Fibroblast of lung (primary cell): ENCODE data around the gene CHP1. TPM values are rescaled to one million over a fixed set of nuclear protein-coding genes. Genes with fewer than 3 reads are reported as not detected.
A peak's percentile ranks its signal among the peaks of the same experiment; 100 is the strongest.
"Not testable (repeated sequence)": the region's sequence is repeated elsewhere in the genome, so short reads cannot be mapped to it uniquely, and the experiment has no call there.

Experiments used
- DNase-seq, 2 donors: peaks; one replicate each; pipeline versions ENCODE4 v3.0.0 to v3.0.0-alpha.2; 2010; ENCODE audit warnings: low read depth in 2 of 2
- H2AFZ ChIP-seq: 2 replicates; pipeline ENCODE4 v1.5.1; 2012; ENCODE audit warnings: low read length, control low read depth, inconsistent platforms
- H3K27ac ChIP-seq: 2 replicates; pipeline ENCODE4 v1.5.1; 2011; ENCODE audit warnings: low read length, control low read depth; ENCODE audit not compliant: insufficient read depth
- H3K27me3 ChIP-seq: 2 replicates; pipeline ENCODE4 v1.5.1; 2011; ENCODE audit warnings: mild to moderate bottlenecking, low read length; ENCODE audit not compliant: control insufficient read depth, insufficient read depth
- H3K36me3 ChIP-seq: 2 replicates; pipeline ENCODE4 v1.5.1; 2011; ENCODE audit warnings: low read length; ENCODE audit not compliant: control insufficient read depth, insufficient read depth
- H3K4me1 ChIP-seq: 2 replicates; pipeline ENCODE4 v1.5.1; 2011; ENCODE audit warnings: low read length; ENCODE audit not compliant: control insufficient read depth, insufficient read depth; ENCODE audit errors: extremely low read depth
- H3K4me2 ChIP-seq: 2 replicates; pipeline ENCODE4 v1.5.1; 2011; ENCODE audit warnings: low read length, control low read depth; ENCODE audit not compliant: insufficient read depth; ENCODE audit errors: extremely low read depth
- H3K4me3 ChIP-seq, 4 experiments: fragments of 200-600 bp in 1 of 4; sonication (generic) in 1 of 4; replicated peaks in 1 of 4; 2 replicates each; pipeline ENCODE4 v1.5.1; 2011 to 2016; ENCODE audit warnings: low read length in 4 of 4, low read depth in 3 of 4, mild to moderate bottlenecking in 3 of 4, control low read depth in 2 of 4, inconsistent platforms in 1 of 4, mixed read lengths in 1 of 4; ENCODE audit not compliant: insufficient read depth in 1 of 4; ENCODE audit errors: control extremely low read depth in 1 of 4
- H3K79me2 ChIP-seq: 2 replicates; pipeline ENCODE4 v1.5.1; 2012; ENCODE audit warnings: mild to moderate bottlenecking, low read length, inconsistent platforms; ENCODE audit not compliant: control insufficient read depth, insufficient read depth
- H3K9ac ChIP-seq: 2 replicates; pipeline ENCODE4 v1.5.1; 2011; ENCODE audit warnings: mild to moderate bottlenecking, low read length, control low read depth; ENCODE audit not compliant: insufficient read depth
- H3K9me3 ChIP-seq: 2 replicates; pipeline ENCODE4 v1.5.1; 2012; ENCODE audit warnings: low read depth, low read length; ENCODE audit not compliant: control insufficient read depth, insufficient read depth
- H4K20me1 ChIP-seq: 2 replicates; pipeline ENCODE4 v1.5.1; 2011; ENCODE audit warnings: low read length; ENCODE audit not compliant: control insufficient read depth, insufficient read depth; ENCODE audit errors: extremely low read depth
- CTCF ChIP-seq, 2 donors: IDR thresholded peaks in 1 of 2; conservative IDR thresholded peaks in 1 of 2; 1 replicate in 1 of 2; 2 replicates in 1 of 2; pipeline ENCODE4 v1.5.1; 2011 to 2012; ENCODE audit warnings: low read length in 2 of 2, control low read depth in 1 of 2, inconsistent platforms in 1 of 2, low read depth in 1 of 2, mild to moderate bottlenecking in 1 of 2
- EZH2 ChIP-seq: IDR thresholded peaks from 2 replicates; pipeline ENCODE4 v1.5.1; 2012; ENCODE audit warnings: low read length, control low read depth, mild to moderate bottlenecking; ENCODE audit errors: missing control alignments
- polyA plus RNA-seq, 2 donors: library from polyadenylated mRNA; depleted of rRNA in 1 of 2; stranded (reverse) in 1 of 2; unstranded in 1 of 2; fragments of >200 nt; gene quantifications; 2 replicates each; pipeline ENCODE4 v1.2.1, GENCODE V29; 2011 to 2012; ENCODE audit warnings: missing spikeins in 1 of 2
- total RNA-seq: library from RNA; depleted of rRNA; stranded (reverse); fragments of >200 nt; gene quantifications from 2 replicates; pipeline ENCODE4 v1.2.1, GENCODE V29; 2014

CHP1 gene
- total and polyA plus RNA-seq, 2 donors (not counting 1 experiment from before 2014, with no cell fraction given): 84.7 to 118 TPM

DNA sequence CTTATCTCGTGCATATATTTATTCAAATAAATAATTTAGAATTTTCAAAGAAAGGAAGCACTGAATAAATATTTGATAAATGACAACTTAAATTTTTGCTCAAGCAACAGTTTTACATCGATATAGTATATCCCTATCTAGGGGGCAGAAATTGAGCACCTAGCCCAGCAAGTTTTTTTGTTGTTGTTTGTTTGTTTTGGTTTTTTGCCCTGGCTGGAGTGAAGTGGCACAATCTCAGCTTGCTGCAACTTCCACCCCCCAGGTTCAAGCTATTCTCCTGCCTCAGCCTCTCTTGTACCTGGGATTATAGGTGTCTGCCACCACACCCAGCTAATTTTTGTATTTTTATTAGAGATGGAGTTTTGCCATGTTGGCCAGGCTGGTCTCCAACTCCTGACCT lies 58.9 kb downstream of the CHP1 start:
- DNase-seq: no peak
- Histone ChIP-seq H3K36me3 (peaks cover 7% of the 10 kb centered on the region), H2AFZ (no peak overlapping the region), H3K9ac (no peak overlapping the region), H3K27ac (no peak overlapping the region), H3K4me3 (no peak overlapping the region), H3K4me2 (no peak overlapping the region), H3K4me1 (peaks cover 2% of the 10 kb centered on the region), H4K20me1 (no peaks in the 10 kb centered on the region), H3K79me2 (peaks cover 19% of the 10 kb centered on the region), H3K9me3 (no peaks in the 10 kb centered on the region), H3K27me3 (no peaks in the 10 kb centered on the region)
- TF ChIP-seq CTCF (conservative IDR thresholded peaks at IDR 0.05 in 1 of 2, IDR thresholded peaks at IDR 0.05 in 1 of 2; ENCODE audit: low read depth in 1 of 2, low read length in 2 of 2) (no peak), EZH2 (no peak)

DNA sequence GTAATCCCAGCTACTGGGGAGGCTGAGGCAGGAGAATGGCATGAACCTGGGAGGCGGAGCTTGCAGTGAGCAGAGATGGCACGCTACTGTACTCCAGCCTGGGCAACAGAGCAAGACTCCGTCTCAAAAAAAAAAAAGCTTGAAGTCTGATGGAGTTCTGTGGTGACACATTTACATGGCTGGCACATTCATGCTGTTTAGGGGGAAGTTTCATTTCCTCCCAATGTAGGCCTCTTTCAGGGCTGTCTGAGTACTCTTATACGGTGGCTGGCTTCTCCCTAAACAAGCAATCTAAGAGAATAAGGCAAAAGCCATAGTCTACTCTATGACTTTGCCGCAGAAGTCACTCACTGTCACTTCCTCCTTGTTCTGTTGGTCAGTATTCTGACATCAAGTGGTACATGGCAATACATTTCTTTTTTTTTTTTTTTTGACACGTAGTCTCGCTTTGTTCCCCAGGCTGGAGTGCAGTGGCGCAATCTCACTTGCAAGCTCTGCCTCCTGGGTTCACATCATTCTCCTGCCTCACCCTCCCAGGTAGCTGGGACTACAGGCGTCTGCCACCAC lies 60.1 kb downstream of the CHP1 start:
- Histone ChIP-seq H3K36me3 (peaks cover 5% of the 10 kb centered on the region), H3K4me1 (no peaks in the 10 kb centered on the region), H2AFZ (no peak overlapping the region), H3K4me2 (no peak overlapping the region), H3K4me3 (no peak overlapping the region), H3K79me2 (peaks cover 8% of the 10 kb centered on the region), H3K27me3 (no peaks in the 10 kb centered on the region), H3K9me3 (no peaks in the 10 kb centered on the region), H3K9ac (no peak overlapping the region), H3K27ac (no peak overlapping the region), H4K20me1 (no peaks in the 10 kb centered on the region)
- TF ChIP-seq EZH2 (no peak), CTCF (conservative IDR thresholded peaks at IDR 0.05 in 1 of 2, IDR thresholded peaks at IDR 0.05 in 1 of 2; ENCODE audit: low read depth in 1 of 2, low read length in 2 of 2) (no peak)
- no peak for DNase-seq

DNA sequence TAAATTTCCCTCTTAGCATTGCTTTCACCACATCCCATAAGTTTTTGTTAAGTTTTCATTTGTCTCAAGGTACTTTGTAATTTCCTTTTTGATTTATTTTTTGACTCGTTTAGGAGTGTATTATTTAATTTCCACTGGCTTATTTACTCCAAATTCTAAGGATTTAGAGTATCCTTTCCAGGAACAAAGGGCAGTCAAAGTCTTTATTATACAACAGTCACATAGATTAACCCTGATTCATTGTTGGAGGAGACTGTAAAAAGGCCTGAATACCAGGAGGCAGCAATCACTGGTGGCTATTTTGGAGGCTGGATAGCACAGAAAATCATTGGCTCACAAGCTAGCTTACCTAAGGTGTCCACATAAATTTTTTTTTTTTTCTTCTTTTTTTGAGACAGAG lies 61.5 kb downstream of the CHP1 start:
- Histone ChIP-seq H3K4me2 (no peak overlapping the region), H2AFZ (no peak overlapping the region), H3K9me3 (no peaks in the 10 kb centered on the region), H3K27ac (no peak overlapping the region), H3K27me3 (no peaks in the 10 kb centered on the region), H3K36me3 (peaks cover 5% of the 10 kb centered on the region), H3K79me2 (peaks cover 8% of the 10 kb centered on the region), H3K4me1 (no peaks in the 10 kb centered on the region), H3K4me3 (no peak overlapping the region), H3K9ac (no peak overlapping the region), H4K20me1 (no peaks in the 10 kb centered on the region)
- DNase-seq: peak in 1 of 2 donors; percentile 17
- TF ChIP-seq CTCF (conservative IDR thresholded peaks at IDR 0.05 in 1 of 2, IDR thresholded peaks at IDR 0.05 in 1 of 2; ENCODE audit: low read depth in 1 of 2, low read length in 2 of 2) (no peak), EZH2 (no peak)

DNA sequence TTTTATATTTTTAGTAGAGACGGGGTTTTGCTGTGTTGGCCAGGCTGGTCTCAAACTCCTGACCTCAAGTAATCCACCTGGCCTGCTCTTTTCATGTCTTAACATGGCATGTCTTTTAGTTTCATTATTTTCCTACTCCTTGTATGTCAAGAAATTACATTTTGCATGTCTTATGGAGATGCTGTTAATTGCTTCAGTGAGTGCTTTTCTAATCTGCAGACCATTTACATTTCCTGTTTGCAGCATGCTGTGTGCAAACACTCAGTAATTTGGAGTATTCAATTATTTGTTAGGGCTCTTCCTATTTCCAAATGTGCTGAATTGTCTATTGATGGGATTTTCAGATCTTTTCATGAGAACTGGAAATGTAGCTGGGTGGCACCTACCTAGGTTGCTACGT lies 70.1 kb downstream of the CHP1 start:
- H3K4me2 ChIP-seq, H3K4me1 ChIP-seq, DNase-seq, H3K9me3 ChIP-seq, H4K20me1 ChIP-seq, H3K27ac ChIP-seq, H2AFZ ChIP-seq, H3K4me3 ChIP-seq, H3K27me3 ChIP-seq, H3K79me2 ChIP-seq, H3K9ac ChIP-seq, H3K36me3 ChIP-seq: not testable (repeated sequence)
